PC-3 (cell line): Measurements from ENCODE around the gene EPC2. TPM values are rescaled to one million over a fixed set of nuclear protein-coding genes. Genes with fewer than 3 reads are reported as not detected.

Source experiments
- ATAC-seq: fragments of 200-7000 bp; cut with Tn5 transposase; 2 replicates; pipeline ENCODE4 v1.9.1; 2020; ENCODE audit warnings: mild to moderate bottlenecking, moderate library complexity
- BruUV-seq: library from RNA; stranded (reverse); fragments of 400-500 nt; replicated peaks from 2 replicates; lab custom pipeline; 2021; lab: Mats Ljungman, UMichigan
- CTCF ChIA-PET: fragments of 300-600 bp; sonication (Branson Sonifier 250); formaldehyde crosslinking; loops from one replicate; lab custom pipeline; 2022; ENCODE audit warnings: antibody characterized with exemption; lab: Charles Lee
- POLR2A ChIA-PET: fragments of 300-600 bp; sonication (Branson Sonifier 250); formaldehyde crosslinking; loops from one replicate; lab custom pipeline; 2022; ENCODE audit warnings: antibody characterized with exemption; ENCODE audit not compliant: unreplicated experiment; lab: Charles Lee
- DNase-seq: peaks from one replicate; pipeline ENCODE4 v3.0.0-alpha.2; 2015
- H2AFZ ChIP-seq: fragments of 300-600 bp; sonication (generic); 2 replicates; pipeline ENCODE4 v1.6.0; 2016; ENCODE audit warnings: antibody characterized with exemption, low read length
- H3F3A ChIP-seq: fragments of 300-600 bp; sonication (generic); one replicate; pipeline ENCODE4 v1.6.0; 2017; ENCODE audit warnings: antibody characterized with exemption, low read length, control low read depth, mild to moderate bottlenecking; ENCODE audit not compliant: unreplicated experiment
- H3K27ac ChIP-seq: fragments of 300-600 bp; sonication (generic); 2 replicates; pipeline ENCODE4 v1.5.1; 2016; ENCODE audit warnings: mild to moderate bottlenecking, low read length
- H3K27me3 ChIP-seq: fragments of 300-600 bp; sonication (generic); 2 replicates; pipeline ENCODE4 v1.6.1; 2016; ENCODE audit warnings: low read length, mixed read lengths
- H3K36me3 ChIP-seq: fragments of 300-600 bp; sonication (generic); 2 replicates; pipeline ENCODE4 v1.6.1; 2016; ENCODE audit warnings: low read depth, mixed run types, low read length, mixed read lengths
- H3K4me1 ChIP-seq: fragments of 300-600 bp; sonication (generic); 2 replicates; pipeline ENCODE4 v1.5.1; 2016; ENCODE audit warnings: low read length; ENCODE audit not compliant: insufficient read depth
- H3K4me2 ChIP-seq: fragments of 300-600 bp; sonication (generic); 2 replicates; pipeline ENCODE4 v1.6.0; 2016; ENCODE audit warnings: low read length
- H3K4me3 ChIP-seq: fragments of 300-600 bp; sonication (generic); 2 replicates; pipeline ENCODE4 v1.5.1; 2016; ENCODE audit warnings: mild to moderate bottlenecking, low read length, mixed read lengths
- H3K79me2 ChIP-seq: fragments of 300-600 bp; sonication (generic); 2 replicates; pipeline ENCODE4 v1.6.1; 2017; ENCODE audit warnings: low read length, mixed read lengths
- H3K9ac ChIP-seq: fragments of 300-600 bp; sonication (generic); 2 replicates; pipeline ENCODE4 v1.6.0; 2016; ENCODE audit warnings: mild to moderate bottlenecking, low read length
- H3K9me2 ChIP-seq: fragments of 300-600 bp; sonication (generic); replicated peaks from 2 replicates; pipeline ENCODE4 v1.6.1; 2016; ENCODE audit warnings: mixed run types, low read length, mixed read lengths
- H3K9me3 ChIP-seq: fragments of 300-600 bp; sonication (generic); 2 replicates; pipeline ENCODE4 v1.6.1; 2016; ENCODE audit warnings: low read length, mixed read lengths
- H4K20me1 ChIP-seq: fragments of 300-600 bp; sonication (generic); 2 replicates; pipeline ENCODE4 v1.6.1; 2016; ENCODE audit warnings: low read length, mixed read lengths
- CTCF ChIP-seq: fragments of 300-600 bp; sonication (generic); conservative IDR thresholded peaks from 2 replicates; pipeline ENCODE4 v1.5.1; 2017; ENCODE audit warnings: antibody characterized with exemption, low read depth, mild to moderate bottlenecking, low read length
- EZH2 ChIP-seq: fragments of 300-600 bp; sonication (generic); IDR thresholded peaks from one replicate; pipeline ENCODE4 v1.6.1; 2017; ENCODE audit warnings: antibody characterized with exemption, mild to moderate bottlenecking, low read length; ENCODE audit not compliant: unreplicated experiment
- EZH2phosphoT487 ChIP-seq: fragments of 300-600 bp; sonication (generic); IDR thresholded peaks from 2 replicates; pipeline ENCODE4 v1.6.1; 2018; ENCODE audit warnings: mild to moderate bottlenecking, antibody characterized with exemption, low read length, borderline replicate concordance
- intact Hi-C: fragments of 100-400 bp; cut with micrococcal nuclease; formaldehyde crosslinking; loops from 2 replicates; pipeline ENCODE4 v1.9.0; 2023
- total RNA-seq: library from RNA; depleted of rRNA; stranded (reverse); fragments of >200 nt; gene quantifications from 2 replicates; pipeline ENCODE4 v1.2.3, GENCODE V29; 2014

EPC2 gene
- total RNA-seq, 1 experiment from 2014 or later: 20.6 TPM

- H4K20me1 ChIP-seq: peaks cover 92% of the 10 kb centered on the region
- CTCF ChIA-PET: no interaction called here
These were observed 6.3 kb downstream of the EPC2 start for GRCh38 chr2:148650881-148651280.

GRCh38 chr2:148651972-148652371, 7.4 kb downstream of the EPC2 start:
- no peaks in the 10 kb centered on the region for H3F3A ChIP-seq
- BruUV-seq: no TSS peak
- no peak overlapping the region for H2AFZ ChIP-seq
- TF ChIP-seq EZH2 (no peak), CTCF (no peak), EZH2phosphoT487 (no peak)
- 0 out of 2 replicates have a peak, but pooled peaks cover 5% of the 10 kb centered on the region for H3K4me1 ChIP-seq
- H4K20me1 ChIP-seq: peaks cover 94% of the 10 kb centered on the region
- H3K9me2 ChIP-seq: no peaks in the 10 kb centered on the region
- DNase-seq (no peak), ATAC-seq (no peak)
- H3K4me2 ChIP-seq: no peak overlapping the region
- CTCF ChIA-PET: no interaction called here
- no peaks in the 10 kb centered on the region for H3K36me3 ChIP-seq
- no peak overlapping the region for H3K4me3 ChIP-seq
- no peaks in the 10 kb centered on the region for H3K9me3 ChIP-seq
- intact Hi-C loops: no loop called here
- H3K79me2 ChIP-seq: peaks cover 100% of the 10 kb centered on the region
- no peaks in the 10 kb centered on the region for H3K27me3 ChIP-seq
- POLR2A ChIA-PET: no interaction called here
- H3K9ac ChIP-seq: no peak overlapping the region
- no peak overlapping the region for H3K27ac ChIP-seq

More at GRCh38 chr2:148650881-148651280, 6.3 kb downstream of the EPC2 start:
- Histone ChIP-seq H3K9ac (no peak overlapping the region), H3K4me3 (no peak overlapping the region), H3K9me3 (no peaks in the 10 kb centered on the region), H3K9me2 (no peaks in the 10 kb centered on the region), H3K4me2 (no peak overlapping the region), H3F3A (no peaks in the 10 kb centered on the region), H3K27me3 (no peaks in the 10 kb centered on the region), H3K36me3 (no peaks in the 10 kb centered on the region), H3K27ac (no peak overlapping the region), H3K79me2 (peaks cover 100% of the 10 kb centered on the region), H2AFZ (no peak overlapping the region), H3K4me1 (0 out of 2 replicates have a peak, but pooled peaks cover 5% of the 10 kb centered on the region)
- BruUV-seq: no TSS peak
- no peak for DNase-seq
- intact Hi-C loops: no loop called here
- POLR2A ChIA-PET: no interaction called here
- no peak for ATAC-seq
- TF ChIP-seq CTCF: no peak
- TF ChIP-seq EZH2: no peak
- TF ChIP-seq EZH2phosphoT487: no peak

GRCh38 chr2:148653437-148653836, 8.9 kb downstream of the EPC2 start:
- ChIA-PET POLR2A (no interaction called here), CTCF (no interaction called here)
- Histone ChIP-seq H3K27me3 (no peaks in the 10 kb centered on the region), H4K20me1 (peaks cover 97% of the 10 kb centered on the region), H3K27ac (no peak overlapping the region), H3K9me3 (no peaks in the 10 kb centered on the region), H3F3A (no peaks in the 10 kb centered on the region), H2AFZ (no peak overlapping the region), H3K36me3 (no peaks in the 10 kb centered on the region), H3K9ac (no peak overlapping the region), H3K4me1 (0 out of 2 replicates have a peak, but pooled peaks cover 5% of the 10 kb centered on the region), H3K4me2 (no peak overlapping the region), H3K9me2 (no peaks in the 10 kb centered on the region), H3K79me2 (peaks cover 100% of the 10 kb centered on the region), H3K4me3 (no peak overlapping the region)
- BruUV-seq: no TSS peak
- no peak for ATAC-seq
- DNase-seq: no peak
- intact Hi-C loops: no loop called here
- TF ChIP-seq EZH2 (no peak), CTCF (no peak), EZH2phosphoT487 (no peak)
